T-helper 2 cell (primary cell): ENCODE results near the gene RBP7.
"Not testable (repeated sequence)": the region's sequence is repeated elsewhere in the genome, so short reads cannot be mapped to it uniquely, and the experiment has no call there.

Experiments used
- DNase-seq, 5 experiments: peaks; one replicate each; pipeline versions ENCODE4 v3.0.0 to v3.0.0-alpha.2; 2012 to 2022
- total RNA-seq, 2 donors: gene quantifications; one replicate each; lab custom pipeline; 2026; lab: John Stamatoyannopoulos, UW

RBP7 gene
- 0 to 0.31 reads per million in 2 donors for total RNA-seq

DNA sequence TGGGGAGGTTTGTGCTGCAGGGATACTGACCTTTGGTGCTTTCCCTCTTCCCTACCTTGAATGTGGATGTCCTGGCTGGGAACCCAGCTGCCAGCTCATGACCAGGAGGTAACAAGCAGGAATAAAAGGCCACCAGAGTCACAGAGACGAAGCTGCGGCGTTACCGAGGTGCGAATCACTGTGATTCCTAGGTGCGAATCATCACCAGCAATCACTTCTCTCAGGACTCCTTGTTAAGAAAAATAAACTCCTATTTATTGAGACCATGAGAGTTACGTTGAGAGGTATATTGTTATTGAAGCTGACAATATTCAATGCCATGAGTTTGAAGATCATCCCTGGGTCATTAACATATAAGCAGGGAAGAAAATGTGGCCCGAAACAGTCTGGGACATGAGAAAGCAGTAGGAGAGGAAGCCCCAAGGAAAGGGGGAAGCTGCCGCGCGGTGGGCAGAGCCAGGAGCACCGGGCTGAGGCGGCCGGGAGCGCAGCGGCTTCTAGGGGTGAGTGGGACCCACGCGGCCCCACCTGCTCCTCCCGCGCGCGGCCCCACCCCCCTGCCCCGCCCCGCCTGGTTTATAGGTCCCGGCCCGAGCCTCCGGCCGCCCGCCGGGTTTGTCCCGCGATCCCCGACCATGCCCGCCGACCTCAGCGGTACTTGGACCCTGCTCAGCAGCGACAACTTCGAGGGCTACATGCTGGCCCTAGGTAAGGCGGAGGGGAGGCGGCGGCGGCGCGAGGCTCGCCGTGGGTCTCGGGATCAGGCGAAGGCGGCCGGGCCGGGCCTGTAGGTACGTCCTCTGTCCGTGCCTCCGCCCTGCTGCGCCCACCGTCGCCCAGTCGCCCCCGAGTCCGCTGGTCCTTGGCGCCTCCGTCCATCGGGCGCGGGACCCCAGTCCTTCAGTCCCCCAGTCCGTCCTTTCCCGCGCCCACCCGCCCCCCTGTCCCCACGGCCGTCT, at the start of gene RBP7:
RBP7 (plus strand) TSS at position 605 of the 959 bp plus-strand sequence; CDS start at position 636, 31 bp downstream.
- DNase-seq, result peak in 1 of 5 experiments; percentile 6

DNA sequence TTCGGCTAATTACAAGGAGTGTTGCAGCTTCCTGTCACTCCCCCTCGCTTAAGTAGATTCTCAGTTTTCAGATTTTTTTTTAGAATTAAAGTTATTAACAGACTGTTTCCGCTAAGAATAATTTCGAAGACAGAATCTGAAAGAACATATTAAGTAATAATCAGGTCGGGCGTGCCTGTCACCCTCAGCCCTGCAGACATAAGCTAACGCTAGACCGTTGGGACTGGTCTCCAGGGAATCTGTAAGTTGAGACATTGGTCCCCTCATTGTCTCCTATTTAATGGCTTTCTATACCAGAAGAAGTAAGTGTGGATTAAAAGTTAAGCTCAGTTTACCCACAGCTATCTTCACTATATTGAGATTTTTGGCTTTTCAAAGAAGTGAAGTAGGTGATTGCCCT, 39.3 kb upstream of the RBP7 start:
- no peak for DNase-seq

DNA sequence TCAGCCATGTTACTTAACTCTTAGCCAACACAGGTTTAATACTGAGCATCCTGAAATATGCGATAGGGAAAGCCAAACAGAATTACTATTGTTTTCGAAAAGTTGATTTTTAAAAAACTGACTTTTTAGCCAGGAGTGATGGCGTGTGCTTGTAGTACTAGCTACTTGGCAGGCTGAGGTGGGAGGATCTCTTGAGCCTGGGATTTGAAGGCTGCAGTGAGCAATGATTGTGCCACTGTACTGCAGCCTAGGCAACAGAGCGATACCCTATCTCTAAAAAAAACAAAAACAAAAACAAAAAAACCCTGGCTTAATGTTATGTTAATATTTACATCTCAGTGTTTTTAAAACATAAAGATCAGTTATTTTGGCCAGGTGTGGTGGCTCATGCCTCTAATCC, 37.0 kb upstream of the RBP7 start:
- no peak for DNase-seq

DNA sequence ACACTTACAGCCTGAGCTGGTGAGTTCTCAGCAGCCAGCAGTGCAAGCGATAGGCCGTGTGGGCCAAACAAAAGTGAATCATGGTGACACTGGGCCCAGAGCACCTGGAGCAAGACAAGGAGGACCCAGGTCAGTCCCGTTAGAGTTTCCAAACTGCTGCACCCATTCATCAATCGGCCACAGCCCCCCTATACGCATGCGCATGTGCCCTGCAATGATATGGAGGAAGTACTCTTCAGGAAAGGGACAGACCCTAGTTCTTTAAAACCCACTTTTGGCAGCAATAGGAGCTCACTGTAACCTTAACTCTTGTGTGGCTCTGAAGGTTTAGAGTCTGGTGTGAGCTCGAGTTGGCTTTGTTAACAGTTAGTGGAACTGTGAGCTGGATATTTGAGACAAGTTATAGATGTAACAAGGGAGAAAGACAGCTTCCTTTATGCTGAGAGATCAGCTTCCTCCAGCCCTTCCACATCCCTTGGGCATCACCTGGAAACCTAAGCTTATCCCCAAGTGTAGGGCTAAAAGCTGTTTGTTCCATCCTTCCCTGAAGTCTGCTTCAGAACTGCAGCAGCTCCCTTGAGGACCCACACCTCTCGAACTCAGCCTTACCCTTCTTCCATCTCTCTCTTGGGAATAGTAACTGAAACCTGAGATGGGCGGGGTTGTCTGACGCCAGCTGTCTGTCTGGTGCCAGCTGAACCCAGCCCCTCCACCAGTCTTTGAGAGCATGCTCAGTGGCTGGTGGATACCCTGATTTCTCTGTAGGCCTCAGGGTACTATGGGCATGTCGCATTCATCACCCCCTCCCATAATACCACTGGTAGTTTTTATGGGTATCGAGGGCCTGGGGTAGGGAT, 36.1 kb upstream of the RBP7 start:
- no peak for DNase-seq

DNA sequence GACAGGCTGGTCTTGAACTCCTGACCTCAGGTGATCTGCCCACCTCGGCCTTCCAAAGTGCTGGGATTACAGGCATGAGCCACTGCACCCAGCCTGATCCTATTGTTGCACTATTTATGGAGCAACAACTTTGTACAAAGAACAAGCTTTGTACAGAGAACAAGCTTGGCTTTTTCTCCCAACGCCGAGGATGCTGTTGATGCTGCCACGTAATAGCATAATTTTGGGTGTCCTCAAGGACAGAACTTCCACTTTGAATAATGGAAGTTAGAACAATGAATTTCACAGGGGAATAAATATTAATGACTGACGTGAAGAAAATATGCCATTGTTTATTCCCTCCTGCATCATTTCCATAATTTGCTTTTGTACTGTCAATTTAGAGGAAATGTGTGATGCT, 12.8 kb upstream of the RBP7 start:
- DNase-seq, result no peak

DNA sequence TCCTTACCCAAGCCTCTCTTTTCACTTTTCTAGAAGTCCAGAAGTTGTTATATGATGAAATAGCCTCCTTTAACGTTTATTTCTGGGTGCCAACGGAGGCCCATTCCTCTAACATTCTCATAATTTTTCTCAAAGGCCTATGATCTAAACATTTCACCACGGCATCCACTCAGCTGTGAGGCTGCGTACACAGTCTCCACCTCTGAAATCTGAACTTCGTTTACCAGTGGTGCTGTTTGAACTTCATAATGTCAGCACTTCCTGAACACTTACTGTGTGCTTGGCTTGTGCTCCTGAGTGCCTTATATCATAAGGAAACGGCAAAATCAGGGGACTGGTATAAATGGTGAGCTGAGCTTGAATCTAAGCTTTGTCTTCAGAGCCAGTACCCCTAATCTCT, 12.0 kb upstream of the RBP7 start:
- no peak for DNase-seq

DNA sequence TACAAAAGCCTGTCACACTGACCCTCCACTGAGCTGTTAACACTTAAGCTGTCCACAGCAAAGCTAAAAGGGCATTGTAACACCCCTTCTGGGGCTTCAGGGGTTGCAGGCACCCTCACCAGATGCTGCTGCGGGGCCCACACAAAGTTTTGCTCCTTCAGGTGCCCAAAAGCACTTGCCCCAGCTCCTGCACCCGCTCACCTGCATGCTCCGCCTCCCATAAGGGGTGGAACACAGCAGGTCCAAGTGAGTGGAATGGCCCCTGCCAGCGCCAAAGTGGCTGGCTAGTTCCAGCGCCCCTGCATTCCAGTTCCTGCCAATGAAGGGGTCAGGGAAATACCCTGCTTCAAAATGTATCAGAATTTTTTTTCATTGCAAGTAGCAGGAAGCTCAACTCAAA, 7.3 kb upstream of the RBP7 start:
- no peak for DNase-seq

DNA sequence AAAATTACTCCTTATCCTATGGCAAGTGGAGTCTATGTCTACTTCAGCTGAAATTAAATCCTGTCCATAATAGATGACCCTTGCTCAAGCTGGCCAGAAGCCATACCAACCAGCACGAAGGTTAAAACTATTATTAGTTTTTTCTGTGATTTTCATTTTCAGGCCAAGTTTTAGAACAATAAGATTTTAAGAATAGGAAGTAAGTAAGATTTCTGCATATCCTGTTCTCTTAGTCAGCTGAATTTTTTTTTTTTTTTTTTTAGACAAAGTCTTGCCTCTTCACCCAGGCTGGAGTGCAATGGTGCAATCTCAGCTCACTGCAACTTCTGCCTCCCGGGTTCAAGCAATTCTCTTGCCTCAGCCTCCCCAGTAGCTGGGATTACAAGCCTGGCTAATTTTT, 6.1 kb upstream of the RBP7 start:
- DNase-seq, result no peak

DNA sequence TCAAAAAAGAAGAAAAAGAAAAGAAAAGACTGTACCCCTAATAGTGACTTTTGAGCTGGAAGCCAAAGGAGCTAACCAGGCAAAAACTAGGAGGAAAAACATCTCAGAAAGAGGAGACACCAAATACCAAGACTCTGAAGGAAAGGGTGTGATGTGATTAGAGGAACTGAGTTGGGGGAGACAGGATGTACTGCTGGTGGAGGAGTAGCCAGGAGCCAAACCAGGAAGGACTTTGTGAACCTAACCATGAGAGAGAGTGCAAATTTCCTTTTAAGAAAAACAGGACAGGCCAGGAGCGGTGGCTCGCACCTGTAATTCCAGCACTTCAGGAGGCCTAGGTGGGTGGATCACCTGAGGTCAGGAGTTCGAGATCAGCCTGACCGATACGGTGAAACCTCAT, 4.1 kb upstream of the RBP7 start:
- no peak for DNase-seq

DNA sequence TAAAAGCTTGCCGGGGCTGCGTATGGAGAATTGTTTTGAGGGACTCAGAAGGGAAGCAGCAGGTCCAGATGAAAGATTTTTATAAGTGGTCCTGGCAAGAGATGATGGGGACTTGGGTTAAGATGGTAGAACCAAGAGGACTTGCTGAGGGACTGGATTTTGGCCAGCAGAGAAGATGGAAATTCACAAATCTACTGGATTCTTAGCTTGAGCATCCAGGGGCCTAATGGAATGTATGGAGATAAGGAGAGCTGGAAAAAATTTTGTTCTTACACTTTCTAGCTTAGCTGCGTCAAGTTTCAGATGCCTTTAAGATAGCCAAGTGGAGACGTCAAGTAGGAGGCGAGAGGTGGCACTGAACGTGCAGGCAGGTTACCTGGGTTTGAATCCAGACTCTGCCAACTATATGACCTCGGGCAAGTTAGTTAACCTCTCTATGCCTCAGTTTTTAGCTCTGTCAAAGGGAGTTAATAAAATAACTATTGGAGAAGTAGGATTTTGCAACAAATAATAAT, 3.4 kb upstream of the RBP7 start:
- DNase-seq, result no peak

DNA sequence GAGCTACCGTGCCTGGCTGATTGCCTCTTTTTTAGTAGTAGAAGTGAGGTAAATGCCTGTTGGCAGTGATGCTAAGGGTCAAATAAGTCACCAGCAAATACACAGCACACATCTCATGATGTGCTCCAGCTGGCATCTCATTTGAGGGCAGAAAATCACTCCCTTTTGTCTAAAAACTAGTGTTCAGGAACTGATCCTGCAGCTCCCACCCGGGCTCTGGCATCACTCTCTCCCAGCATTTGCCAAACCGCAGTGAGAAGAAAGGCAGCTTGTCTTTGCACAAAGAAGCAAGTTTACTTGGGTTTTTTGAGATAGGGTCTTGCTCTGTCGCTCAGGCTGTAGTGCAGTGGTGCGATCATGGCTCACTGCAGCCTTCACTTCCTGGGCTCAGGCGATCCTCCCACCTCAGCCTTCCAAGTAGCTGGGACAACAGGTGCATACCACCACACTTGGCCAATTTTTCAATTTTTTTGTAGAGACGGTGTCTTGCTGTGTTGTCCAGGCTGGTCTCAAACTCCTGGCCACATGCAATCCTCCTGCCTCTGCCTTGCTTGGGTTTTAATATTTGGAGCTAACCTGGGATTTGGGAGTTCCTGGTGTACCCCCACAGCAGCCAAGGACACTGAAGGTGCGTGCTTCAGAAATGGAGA, 4.1 kb downstream of the RBP7 start:
- no peak for DNase-seq

DNA sequence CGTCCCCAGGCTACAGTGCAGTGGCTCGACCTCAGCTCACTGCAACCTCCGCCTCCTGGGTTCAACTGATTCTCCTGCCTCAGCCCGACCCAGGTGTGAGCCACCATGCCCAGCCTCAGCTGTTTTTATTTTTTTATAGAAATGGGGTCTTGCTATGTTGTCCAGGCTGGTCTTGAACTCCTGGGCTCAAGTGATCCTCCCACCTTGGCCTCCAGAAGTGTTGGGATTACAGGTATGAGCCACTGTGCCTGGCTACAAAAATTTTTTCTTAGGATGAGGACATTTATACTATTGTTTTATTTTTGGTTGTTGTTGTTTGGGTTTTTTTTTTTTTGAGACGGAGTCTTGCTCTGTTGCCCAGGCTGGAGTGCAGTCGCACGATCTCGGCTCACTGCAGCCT, 8.2 kb downstream of the RBP7 start:
- not testable (repeated sequence) for DNase-seq

DNA sequence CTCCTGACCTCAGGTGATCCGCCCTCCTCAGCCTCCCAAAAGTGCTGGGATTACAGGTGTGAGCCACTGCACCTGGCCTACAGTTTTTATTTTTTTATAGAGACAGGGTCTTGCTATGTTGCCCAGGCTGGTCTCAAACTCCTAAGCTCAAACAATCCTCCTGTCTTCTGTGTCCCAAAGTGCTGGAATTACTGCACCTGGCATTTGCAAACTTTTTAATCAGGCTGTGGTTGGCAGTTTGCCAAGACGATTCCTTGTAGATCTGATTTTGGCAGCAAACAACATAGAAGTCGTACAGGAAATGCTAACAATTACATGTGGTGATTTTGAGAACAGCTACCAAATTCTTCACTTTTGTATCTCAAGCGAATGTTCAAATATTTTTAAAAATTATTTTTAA, 10.1 kb downstream of the RBP7 start:
- DNase-seq, result no peak

DNA sequence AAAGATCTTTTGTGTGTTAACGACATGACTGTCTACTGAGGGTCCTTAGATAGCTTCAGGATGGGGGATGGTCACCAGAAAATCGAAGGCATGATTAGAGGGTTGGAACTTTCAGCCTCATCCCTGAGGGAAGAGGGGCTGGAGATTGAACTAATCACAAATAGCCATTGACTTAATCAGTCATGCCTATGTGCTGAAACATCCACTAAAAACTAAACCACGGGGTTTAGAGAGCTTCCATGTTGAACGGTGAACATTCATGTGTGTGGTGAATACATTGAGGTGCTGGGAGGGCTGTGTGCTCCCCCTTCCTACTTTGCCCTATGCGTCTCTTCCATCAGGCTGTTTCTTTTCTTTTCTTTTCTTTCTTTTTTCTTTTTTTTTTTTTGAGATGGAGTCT, 17.0 kb downstream of the RBP7 start:
- no peak for DNase-seq

DNA sequence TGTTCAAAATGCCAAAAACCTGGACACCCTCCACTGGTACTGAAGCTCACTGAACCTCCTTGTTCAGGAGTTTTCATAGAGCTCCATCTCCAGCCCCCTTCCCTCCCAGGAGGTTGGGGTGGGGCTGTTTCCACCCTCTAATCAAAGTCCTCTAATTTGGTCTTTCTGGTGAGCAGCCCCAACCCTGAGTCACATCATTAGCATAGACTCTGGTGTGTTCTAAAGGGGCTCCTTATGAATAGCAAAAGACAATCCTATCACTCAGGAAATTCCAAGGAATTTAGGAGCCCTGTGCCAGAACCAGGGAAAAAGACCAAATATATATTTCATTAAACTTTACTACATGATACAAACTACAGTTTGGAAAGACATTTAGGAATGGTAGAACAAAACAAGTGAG, 22.5 kb downstream of the RBP7 start:
- DNase-seq, result no peak

DNA sequence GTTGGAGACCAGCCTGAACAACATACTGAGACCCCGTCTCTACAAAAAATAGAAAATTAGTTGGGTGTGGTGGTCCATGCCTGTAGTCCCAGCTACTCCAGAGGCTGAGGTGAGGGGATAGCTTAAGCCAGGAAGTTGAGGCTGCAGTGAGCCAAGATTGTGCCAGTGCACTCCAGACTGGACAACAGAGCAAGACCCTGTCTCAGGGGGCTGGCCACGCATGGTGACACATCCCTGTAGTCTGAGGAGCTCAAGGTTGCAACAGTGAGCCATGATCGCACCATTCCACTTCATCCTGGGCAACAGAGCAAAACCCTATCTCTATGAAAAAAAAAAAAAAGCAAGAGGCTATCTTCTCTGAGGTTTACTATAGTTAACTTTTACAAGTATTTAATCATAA, 23.1 kb downstream of the RBP7 start:
- no peak for DNase-seq

DNA sequence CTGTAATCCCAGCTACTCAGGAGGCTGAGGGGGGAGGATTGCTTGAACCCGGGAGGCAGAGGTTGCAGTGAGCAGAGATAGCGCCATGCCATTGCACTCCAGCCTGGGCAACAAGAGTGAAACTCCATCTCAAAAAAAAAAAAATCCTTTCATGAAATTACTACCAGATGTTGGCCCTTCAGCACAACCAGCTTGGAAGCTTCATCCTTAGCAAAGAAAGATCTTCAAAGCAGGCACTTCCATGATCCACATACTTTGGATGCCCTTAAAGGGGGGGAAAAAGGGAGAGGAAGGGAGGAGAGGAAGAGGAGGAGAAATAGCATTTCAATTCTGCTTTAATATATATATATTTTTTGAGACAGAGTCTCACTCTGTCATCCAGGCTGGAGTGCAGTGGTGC, 23.6 kb downstream of the RBP7 start:
- DNase-seq, result not testable (repeated sequence)

DNA sequence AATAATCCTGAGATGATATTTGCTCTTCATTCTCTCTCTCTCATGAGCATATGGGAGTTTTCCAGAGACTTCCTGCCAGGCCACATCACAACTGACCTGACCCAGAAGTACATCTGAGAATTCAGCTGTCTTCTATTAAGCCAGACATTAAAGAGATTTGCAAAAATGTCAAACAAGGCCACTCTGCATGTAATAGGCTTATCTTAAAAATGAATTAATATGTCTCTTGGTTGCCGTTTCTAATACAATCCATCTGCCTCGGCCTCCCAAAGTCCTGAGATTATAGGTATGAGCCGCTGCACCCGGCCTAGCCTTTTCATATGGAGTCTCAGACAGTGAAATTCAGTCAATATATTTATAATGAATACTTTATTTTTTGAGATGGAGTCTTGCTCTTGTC, 25.0 kb downstream of the RBP7 start:
- not testable (repeated sequence) for DNase-seq

DNA sequence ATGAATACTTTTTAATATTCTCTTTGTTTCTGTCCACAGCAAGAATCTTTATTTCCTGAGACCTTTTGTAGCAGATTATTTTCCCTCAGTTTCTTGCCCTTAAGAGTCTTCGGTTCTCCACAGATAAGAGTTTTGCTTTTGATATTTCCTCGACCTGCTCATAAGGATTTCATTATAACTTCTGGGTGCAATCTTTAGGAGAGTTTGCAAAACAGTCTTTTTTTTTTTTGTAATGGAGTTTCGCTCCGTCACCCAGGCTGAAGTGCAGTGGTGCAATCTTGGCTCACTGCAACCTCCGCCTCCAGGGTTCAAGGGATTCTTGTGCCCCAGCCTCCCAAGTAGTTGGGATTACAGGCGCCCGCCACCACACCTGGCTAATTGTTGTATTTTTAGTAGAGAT, 25.6 kb downstream of the RBP7 start:
- DNase-seq, result no peak

DNA sequence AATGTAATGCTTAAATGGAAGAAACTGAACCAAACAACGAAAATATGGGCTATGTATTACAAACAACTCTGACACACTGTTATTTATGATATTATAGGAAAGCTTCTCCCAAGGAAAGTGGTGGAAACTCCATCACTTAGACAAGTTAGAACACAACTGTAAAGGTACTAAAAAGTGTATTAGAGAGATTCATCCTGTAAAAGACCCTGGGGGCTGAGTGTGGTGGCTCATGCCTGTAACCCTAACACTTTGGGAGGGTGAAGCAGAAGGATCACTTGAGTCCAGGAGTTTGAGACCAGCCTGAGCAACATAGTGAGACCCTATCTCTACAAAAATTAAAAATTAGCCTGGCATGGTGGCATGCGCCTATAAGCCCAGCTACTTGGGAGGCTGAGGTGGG, 28.3 kb downstream of the RBP7 start:
- DNase-seq, result no peak

DNA sequence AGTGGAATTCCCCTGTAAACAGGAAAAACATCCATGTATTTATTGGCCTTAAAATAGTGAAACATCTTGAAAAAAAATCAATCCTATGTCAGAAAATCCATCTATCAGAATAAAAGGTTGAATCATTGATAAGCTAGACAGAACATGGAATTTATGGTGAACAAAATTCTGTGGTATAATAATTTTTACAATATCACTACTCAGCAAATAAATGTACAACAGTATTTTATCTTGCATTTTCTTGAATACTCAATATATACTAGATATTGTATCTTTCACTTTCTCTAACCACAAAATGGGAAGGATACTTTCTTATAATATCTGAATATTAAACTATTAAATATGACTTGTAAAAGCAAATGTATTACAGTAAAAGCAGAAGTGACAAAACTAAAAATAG, 30.0 kb downstream of the RBP7 start:
- no peak for DNase-seq

DNA sequence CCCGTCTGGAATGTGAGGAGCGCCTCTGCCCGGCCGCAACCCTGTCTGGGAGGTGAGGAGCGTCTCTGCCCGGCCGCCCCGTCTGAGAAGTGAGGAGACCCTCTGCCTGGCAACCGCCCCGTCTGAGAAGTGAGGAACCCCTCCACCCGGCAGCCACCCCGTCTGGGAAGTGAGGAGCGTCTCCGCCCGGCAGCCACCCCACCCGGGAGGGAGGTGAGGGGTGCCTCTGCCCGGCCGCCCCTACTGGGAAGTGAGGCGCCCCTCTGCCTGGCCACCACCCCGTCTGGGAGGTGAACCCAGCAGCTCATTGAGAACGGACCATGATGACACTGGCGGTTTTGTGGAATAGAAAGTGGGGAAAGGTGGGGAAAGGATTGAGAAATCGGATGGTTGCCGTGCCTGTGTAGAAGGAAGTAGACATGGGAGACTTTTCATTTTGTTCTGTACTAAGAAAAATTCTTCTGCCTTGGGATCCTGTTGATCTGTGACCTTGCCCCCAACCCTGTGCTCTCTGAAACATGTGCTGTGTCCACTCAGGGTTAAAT, 32.0 kb downstream of the RBP7 start:
- DNase-seq, result not testable (repeated sequence)

DNA sequence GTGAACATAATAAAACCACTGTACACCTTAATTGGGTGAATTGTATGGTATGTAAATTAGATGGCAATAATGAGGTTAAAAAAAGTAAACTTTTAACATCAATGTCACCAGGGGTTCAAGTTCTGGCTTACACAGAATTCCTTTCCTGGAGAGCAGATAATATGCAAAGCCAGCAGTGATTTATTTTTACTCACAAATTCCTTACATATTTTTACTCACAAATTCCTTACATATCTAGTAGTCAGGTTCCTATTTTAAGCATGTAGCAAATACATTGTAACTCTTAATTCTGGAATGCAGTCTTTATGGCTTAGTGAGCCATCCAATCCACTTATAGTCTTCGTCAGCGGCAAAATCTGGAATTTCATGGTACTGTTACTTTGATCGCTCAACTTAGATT, 34.4 kb downstream of the RBP7 start:
- DNase-seq, result no peak
